Measurements from ENCODE around the gene SDK1.

Gene SDK1

GRCh38 chr7:4024806-4025205 lies 723.8 kb downstream of the SDK1 start:
- H2BK5ac ChIP-seq (ENCODE audit: low read depth, low read length, poor library complexity) = no peak overlapping the region
- H3K14ac ChIP-seq (ENCODE audit: low read length) = no peak overlapping the region
- H3K9ac ChIP-seq (ENCODE audit: low read length) = no peak overlapping the region
- H3K27me3 ChIP-seq (ENCODE audit: insufficient read depth, low read length) = no peaks in the 10 kb centered on the region
- H3K9me3 ChIP-seq (ENCODE audit: insufficient read depth, low read depth, low read length) = peaks cover 5% of the 10 kb centered on the region
- no peaks in the 10 kb centered on the region for H3K79me2 ChIP-seq (ENCODE audit: control insufficient read depth, insufficient read depth, low read length, poor library complexity)
- H4K91ac ChIP-seq (ENCODE audit: low read depth, low read length) = no peak overlapping the region
- H3K4me1 ChIP-seq (ENCODE audit: control insufficient read depth in 1 of 2, insufficient read depth in 2 of 2, low read length in 2 of 2) = peaks cover 7 to 28% of the 10 kb centered on the region in 2 experiments
- H2BK12ac ChIP-seq (ENCODE audit: low read length) = no peak overlapping the region
- no peak for DNase-seq
- no peak overlapping the region for H3K27ac ChIP-seq (ENCODE audit: low read depth, low read length)
- H4K12ac ChIP-seq (ENCODE audit: low read depth, low read length) = no peak overlapping the region
- no peak overlapping the region for H3K18ac ChIP-seq (ENCODE audit: low read length)
- H3K4me2 ChIP-seq (ENCODE audit: low read length) = no peak overlapping the region
- no peak overlapping the region for H3K4ac ChIP-seq (ENCODE audit: low read depth, low read length)
- H4K8ac ChIP-seq (ENCODE audit: low read depth, low read length) = no peak overlapping the region
- no CpG with 5 or more reads among the region's 7 CpGs for WGBS (ENCODE audit: extremely low coverage, insufficient coverage, insufficient read length)
- no peak overlapping the region for H3K4me3 ChIP-seq (ENCODE audit: low read depth, low read length)
- H3K23ac ChIP-seq (ENCODE audit: low read length) = no peak overlapping the region
- H2AFZ ChIP-seq (ENCODE audit: insufficient read depth, low read length, poor library complexity) = no peak overlapping the region
- H3K79me1 ChIP-seq (ENCODE audit: low read length) = no peaks in the 10 kb centered on the region
- H2AK5ac ChIP-seq (ENCODE audit: low read length) = no peak overlapping the region
- H2BK120ac ChIP-seq (ENCODE audit: insufficient read depth, low read length, poor library complexity) = no peak overlapping the region
- H3K36me3 ChIP-seq (ENCODE audit: control insufficient read depth in 1 of 2, insufficient read depth in 2 of 2, low read length in 2 of 2) = peaks cover 8 to 13% of the 10 kb centered on the region in 2 experiments

GRCh38 chr7:4025210-4025609 lies 724.2 kb downstream of the SDK1 start:
- Histone ChIP-seq H3K9me3 (ENCODE audit: insufficient read depth, low read depth, low read length) (peaks cover 2% of the 10 kb centered on the region), H3K14ac (ENCODE audit: low read length) (no peak overlapping the region), H3K4me3 (ENCODE audit: low read depth, low read length) (no peak overlapping the region), H4K8ac (ENCODE audit: low read depth, low read length) (no peak overlapping the region), H3K79me1 (ENCODE audit: low read length) (no peaks in the 10 kb centered on the region), H2AK5ac (ENCODE audit: low read length) (no peak overlapping the region), H3K4ac (ENCODE audit: low read depth, low read length) (no peak overlapping the region), H3K79me2 (ENCODE audit: control insufficient read depth, insufficient read depth, low read length, poor library complexity) (no peaks in the 10 kb centered on the region), H2BK12ac (ENCODE audit: low read length) (no peak overlapping the region), H4K12ac (ENCODE audit: low read depth, low read length) (no peak overlapping the region), H3K9ac (ENCODE audit: low read length) (no peak overlapping the region), H3K27ac (ENCODE audit: low read depth, low read length) (no peak overlapping the region), H3K4me2 (ENCODE audit: low read length) (no peak overlapping the region), H3K23ac (ENCODE audit: low read length) (no peak overlapping the region), H2AFZ (ENCODE audit: insufficient read depth, low read length, poor library complexity) (no peak overlapping the region), H3K36me3 (ENCODE audit: control insufficient read depth in 1 of 2, insufficient read depth in 2 of 2, low read length in 2 of 2) (peaks cover 5 to 11% of the 10 kb centered on the region in 2 experiments), H3K4me1 (ENCODE audit: control insufficient read depth in 1 of 2, insufficient read depth in 2 of 2, low read length in 2 of 2) (peaks cover 7 to 26% of the 10 kb centered on the region in 2 experiments), H4K91ac (ENCODE audit: low read depth, low read length) (no peak overlapping the region), H2BK120ac (ENCODE audit: insufficient read depth, low read length, poor library complexity) (no peak overlapping the region), H3K27me3 (ENCODE audit: insufficient read depth, low read length) (no peaks in the 10 kb centered on the region), H3K18ac (ENCODE audit: low read length) (no peak overlapping the region), H2BK5ac (ENCODE audit: low read depth, low read length, poor library complexity) (no peak overlapping the region)
- DNase-seq = no peak
- no CpG with 5 or more reads among the region's 12 CpGs for WGBS (ENCODE audit: extremely low coverage, insufficient coverage, insufficient read length)

GRCh38 chr7:4025694-4026615 lies 724.9 kb downstream of the SDK1 start:
- no peak for DNase-seq
- no peaks in the 10 kb centered on the region for H3K27me3 ChIP-seq (ENCODE audit: insufficient read depth, low read length)
- peaks cover 2% of the 10 kb centered on the region for H3K9me3 ChIP-seq (ENCODE audit: insufficient read depth, low read depth, low read length)
- no peak overlapping the region for H3K23ac ChIP-seq (ENCODE audit: low read length)
- WGBS (ENCODE audit: extremely low coverage, insufficient coverage, insufficient read length) = no CpG with 5 or more reads among the region's 26 CpGs
- H3K79me1 ChIP-seq (ENCODE audit: low read length) = no peaks in the 10 kb centered on the region
- H3K18ac ChIP-seq (ENCODE audit: low read length) = no peak overlapping the region
- peaks cover 2 to 8% of the 10 kb centered on the region in 2 experiments for H3K36me3 ChIP-seq (ENCODE audit: control insufficient read depth in 1 of 2, insufficient read depth in 2 of 2, low read length in 2 of 2)
- H2AFZ ChIP-seq (ENCODE audit: insufficient read depth, low read length, poor library complexity) = no peak overlapping the region
- H3K4ac ChIP-seq (ENCODE audit: low read depth, low read length) = no peak overlapping the region
- H4K12ac ChIP-seq (ENCODE audit: low read depth, low read length) = no peak overlapping the region
- no peak overlapping the region for H2BK5ac ChIP-seq (ENCODE audit: low read depth, low read length, poor library complexity)
- H2BK120ac ChIP-seq (ENCODE audit: insufficient read depth, low read length, poor library complexity) = no peak overlapping the region
- no peak overlapping the region for H3K4me3 ChIP-seq (ENCODE audit: low read depth, low read length)
- H3K4me2 ChIP-seq (ENCODE audit: low read length) = peak overlapping the region; percentile 5
- peak overlapping the region; percentile 12 for H4K91ac ChIP-seq (ENCODE audit: low read depth, low read length)
- no peak overlapping the region for H2BK12ac ChIP-seq (ENCODE audit: low read length)
- peaks cover 5 to 20% of the 10 kb centered on the region in 2 experiments for H3K4me1 ChIP-seq (ENCODE audit: control insufficient read depth in 1 of 2, insufficient read depth in 2 of 2, low read length in 2 of 2)
- no peak overlapping the region for H2AK5ac ChIP-seq (ENCODE audit: low read length)
- no peak overlapping the region for H3K14ac ChIP-seq (ENCODE audit: low read length)
- H3K9ac ChIP-seq (ENCODE audit: low read length) = no peak overlapping the region
- H3K79me2 ChIP-seq (ENCODE audit: control insufficient read depth, insufficient read depth, low read length, poor library complexity) = no peaks in the 10 kb centered on the region
- H3K27ac ChIP-seq (ENCODE audit: low read depth, low read length) = no peak overlapping the region
- H4K8ac ChIP-seq (ENCODE audit: low read depth, low read length) = peak overlapping the region; percentile 8

GRCh38 chr7:4026941-4027486 lies 726.0 kb downstream of the SDK1 start:
- Histone ChIP-seq H3K27ac (ENCODE audit: low read depth, low read length) (no peak overlapping the region), H3K9me3 (ENCODE audit: insufficient read depth, low read depth, low read length) (no peaks in the 10 kb centered on the region), H2BK12ac (ENCODE audit: low read length) (no peak overlapping the region), H3K79me2 (ENCODE audit: control insufficient read depth, insufficient read depth, low read length, poor library complexity) (no peaks in the 10 kb centered on the region), H3K9ac (ENCODE audit: low read length) (no peak overlapping the region), H3K18ac (ENCODE audit: low read length) (no peak overlapping the region), H3K4ac (ENCODE audit: low read depth, low read length) (no peak overlapping the region), H2BK5ac (ENCODE audit: low read depth, low read length, poor library complexity) (no peak overlapping the region), H3K79me1 (ENCODE audit: low read length) (no peaks in the 10 kb centered on the region), H3K4me3 (ENCODE audit: low read depth, low read length) (no peak overlapping the region), H4K91ac (ENCODE audit: low read depth, low read length) (no peak overlapping the region), H3K23ac (ENCODE audit: low read length) (no peak overlapping the region), H2BK120ac (ENCODE audit: insufficient read depth, low read length, poor library complexity) (no peak overlapping the region), H3K27me3 (ENCODE audit: insufficient read depth, low read length) (no peaks in the 10 kb centered on the region), H4K12ac (ENCODE audit: low read depth, low read length) (no peak overlapping the region), H2AFZ (ENCODE audit: insufficient read depth, low read length, poor library complexity) (no peak overlapping the region), H3K4me2 (ENCODE audit: low read length) (no peak overlapping the region), H2AK5ac (ENCODE audit: low read length) (no peak overlapping the region), H3K36me3 (ENCODE audit: control insufficient read depth in 1 of 2, insufficient read depth in 2 of 2, low read length in 2 of 2) (peaks cover 2 to 6% of the 10 kb centered on the region in 2 experiments), H3K14ac (ENCODE audit: low read length) (no peak overlapping the region), H4K8ac (ENCODE audit: low read depth, low read length) (no peak overlapping the region), H3K4me1 (ENCODE audit: control insufficient read depth in 1 of 2, insufficient read depth in 2 of 2, low read length in 2 of 2) (peaks cover 5 to 14% of the 10 kb centered on the region in 2 experiments)
- no peak for DNase-seq
- WGBS (ENCODE audit: extremely low coverage, insufficient coverage, insufficient read length) = no CpG with 5 or more reads among the region's 10 CpGs

Data from trophoblast cell (in vitro differentiated cells and primary cell).